Osteoblast (primary cell): Measurements from ENCODE around the gene UFL1. TPM values are rescaled to one million over a fixed set of nuclear protein-coding genes. Genes with fewer than 3 reads are reported as not detected.

Source experiments
- DNase-seq: peaks from one replicate; pipeline ENCODE4 v3.0.0; 2011; ENCODE audit warnings: low spot score, mixed read lengths; ENCODE audit not compliant: insufficient read length; ENCODE audit errors: missing footprints
- H2AFZ ChIP-seq: 2 replicates; pipeline ENCODE4 v1.6.0; 2011; ENCODE audit warnings: mild to moderate bottlenecking, low read length
- H3K27ac ChIP-seq: 2 replicates; pipeline ENCODE4 v1.5.1; 2011; ENCODE audit warnings: mild to moderate bottlenecking, low read depth, low read length, moderate library complexity
- H3K27me3 ChIP-seq: 2 replicates; pipeline ENCODE4 v1.6.0; 2012; ENCODE audit warnings: mild to moderate bottlenecking, control low read depth, inconsistent platforms, low read length, moderate library complexity; ENCODE audit not compliant: insufficient read depth
- H3K36me3 ChIP-seq: 2 replicates; pipeline ENCODE4 v1.5.1; 2011; ENCODE audit warnings: mild to moderate bottlenecking, low read length, control low read depth, moderate library complexity; ENCODE audit not compliant: insufficient read depth
- H3K4me1 ChIP-seq: 2 replicates; pipeline ENCODE4 v1.5.1; 2011; ENCODE audit warnings: mild to moderate bottlenecking, low read length, control low read depth, moderate library complexity; ENCODE audit not compliant: insufficient read depth
- H3K4me2 ChIP-seq: 2 replicates; pipeline ENCODE4 v1.6.0; 2011; ENCODE audit warnings: mild to moderate bottlenecking, low read length; ENCODE audit not compliant: insufficient read depth
- H3K4me3 ChIP-seq: fragments of 200-600 bp; sonication (generic); 3 replicates; pipeline ENCODE4 v1.5.1; 2012; ENCODE audit warnings: mild to moderate bottlenecking, low read length, inconsistent platforms; ENCODE audit not compliant: insufficient read depth
- H3K79me2 ChIP-seq: 2 replicates; pipeline ENCODE4 v1.6.0; 2012; ENCODE audit warnings: mild to moderate bottlenecking, low read length, control low read depth, inconsistent platforms; ENCODE audit not compliant: insufficient read depth
- H3K9me3 ChIP-seq: 2 replicates; pipeline ENCODE4 v1.5.1; 2011; ENCODE audit warnings: low read depth, low read length, control low read depth
- H4K20me1 ChIP-seq: 2 replicates; pipeline ENCODE4 v1.6.0; 2012; ENCODE audit warnings: mild to moderate bottlenecking, low read length, control low read depth; ENCODE audit not compliant: insufficient read depth
- CTCF ChIP-seq: IDR thresholded peaks from 2 replicates; pipeline ENCODE4 v1.5.1; 2011; ENCODE audit warnings: mild to moderate bottlenecking, low read depth, low read length, moderate library complexity; ENCODE audit errors: extremely low read depth
- total RNA-seq: library from RNA; depleted of rRNA; stranded (reverse); fragments of >200 nt; gene quantifications from 2 replicates; pipeline ENCODE4 v1.2.3, GENCODE V29; 2012

Gene UFL1
- total RNA-seq, 1 donor = 32.9 TPM

- no peak overlapping the region for H3K4me2 ChIP-seq
- no peak for DNase-seq
- H3K4me1 ChIP-seq = no peaks in the 10 kb centered on the region
- no peak overlapping the region for H3K4me3 ChIP-seq
- no peak overlapping the region for H2AFZ ChIP-seq
- no peaks in the 10 kb centered on the region for H3K27me3 ChIP-seq
- no peaks in the 10 kb centered on the region for H4K20me1 ChIP-seq
- H3K36me3 ChIP-seq = no peaks in the 10 kb centered on the region
- no peaks in the 10 kb centered on the region for H3K79me2 ChIP-seq
- TF ChIP-seq CTCF = no peak
- H3K27ac ChIP-seq = no peak overlapping the region
- no peaks in the 10 kb centered on the region for H3K9me3 ChIP-seq
Observed at GRCh38 chr6:96570053-96570452, 48.4 kb downstream of the UFL1 start.

GRCh38 chr6:96571551-96571950 lies 49.9 kb downstream of the UFL1 start:
- Histone ChIP-seq H3K27ac (no peak overlapping the region), H3K36me3 (no peaks in the 10 kb centered on the region), H3K27me3 (no peaks in the 10 kb centered on the region), H2AFZ (no peak overlapping the region), H3K4me3 (no peak overlapping the region), H3K79me2 (no peaks in the 10 kb centered on the region), H3K4me1 (no peaks in the 10 kb centered on the region), H4K20me1 (no peaks in the 10 kb centered on the region), H3K9me3 (no peaks in the 10 kb centered on the region), H3K4me2 (no peak overlapping the region)
- DNase-seq = no peak
- TF ChIP-seq CTCF = no peak

- Histone ChIP-seq H3K36me3 (no peaks in the 10 kb centered on the region), H3K79me2 (no peaks in the 10 kb centered on the region), H3K27ac (no peak overlapping the region), H3K4me1 (no peaks in the 10 kb centered on the region), H2AFZ (no peak overlapping the region), H3K4me2 (no peak overlapping the region), H4K20me1 (no peaks in the 10 kb centered on the region), H3K4me3 (no peak overlapping the region), H3K9me3 (no peaks in the 10 kb centered on the region), H3K27me3 (no peaks in the 10 kb centered on the region)
- DNase-seq = no peak
- TF ChIP-seq CTCF = no peak
Observed at GRCh38 chr6:96575359-96575758, 53.8 kb downstream of the UFL1 start.

- no peak for TF ChIP-seq CTCF
- Histone ChIP-seq H4K20me1 (no peaks in the 10 kb centered on the region), H3K36me3 (no peaks in the 10 kb centered on the region), H3K27ac (no peak overlapping the region), H3K4me3 (no peak overlapping the region), H3K4me2 (no peak overlapping the region), H3K4me1 (no peaks in the 10 kb centered on the region), H3K79me2 (no peaks in the 10 kb centered on the region), H2AFZ (no peak overlapping the region), H3K9me3 (no peaks in the 10 kb centered on the region), H3K27me3 (no peaks in the 10 kb centered on the region)
- no peak for DNase-seq
Observed at GRCh38 chr6:96576221-96576620, 54.6 kb downstream of the UFL1 start.
